HG03520 (cell line): Measurements from ENCODE around the gene MFN1.

Experiments used
- ATAC-seq: cut with Tn5 transposase; IDR thresholded peaks from one replicate; pipeline ENCODE4 v1.9.1; 2021; ENCODE audit warnings: mild to moderate bottlenecking, moderate library complexity; ENCODE audit not compliant: unreplicated experiment

Gene MFN1

GRCh38 chr3:179336345-179336929 lies 11.1 kb upstream of the MFN1 start:
- ATAC-seq = no peak

- ATAC-seq = peak; percentile 74
These were observed 960 bp downstream of the MFN1 start for GRCh38 chr3:179348325-179349013.

- no peak for ATAC-seq
These were observed 8.5 kb downstream of the MFN1 start for GRCh38 chr3:179355996-179356395.

GRCh38 chr3:179363332-179363731 lies 15.8 kb downstream of the MFN1 start:
- no peak for ATAC-seq

GRCh38 chr3:179369621-179370020 lies 22.1 kb downstream of the MFN1 start:
- no peak for ATAC-seq

GRCh38 chr3:179373938-179374337 lies 26.4 kb downstream of the MFN1 start:
- no peak for ATAC-seq

- ATAC-seq = no peak
These were observed 27.8 kb downstream of the MFN1 start for GRCh38 chr3:179375091-179375999.

GRCh38 chr3:179376474-179376873 lies 29.0 kb downstream of the MFN1 start:
- ATAC-seq = no peak

- no peak for ATAC-seq
These were observed 44.4 kb downstream of the MFN1 start for GRCh38 chr3:179391906-179392305.

- ATAC-seq = no peak
These were observed 51.2 kb downstream of the MFN1 start for GRCh38 chr3:179398574-179399231.

- ATAC-seq = no peak
These were observed 54.1 kb downstream of the MFN1 start for GRCh38 chr3:179401561-179401960.

- ATAC-seq = no peak
These were observed 55.5 kb downstream of the MFN1 start for GRCh38 chr3:179402963-179403362.

- ATAC-seq = no peak
These were observed 56.8 kb downstream of the MFN1 start for GRCh38 chr3:179404307-179404706.

GRCh38 chr3:179410331-179410730 lies 62.8 kb downstream of the MFN1 start:
- no peak for ATAC-seq

- no peak for ATAC-seq
These were observed 63.5 kb downstream of the MFN1 start for GRCh38 chr3:179410999-179411398.

- ATAC-seq = no peak
These were observed 67.3 kb downstream of the MFN1 start for GRCh38 chr3:179414804-179415203.

- no peak for ATAC-seq
These were observed 67.9 kb downstream of the MFN1 start for GRCh38 chr3:179415377-179415776.

- ATAC-seq = no peak
These were observed 69.2 kb downstream of the MFN1 start for GRCh38 chr3:179416681-179417080.

- no peak for ATAC-seq
These were observed 71.1 kb downstream of the MFN1 start for GRCh38 chr3:179418610-179419009.

GRCh38 chr3:179421500-179421899 lies 74.0 kb downstream of the MFN1 start:
- ATAC-seq = no peak

- ATAC-seq = no peak
These were observed 77.6 kb downstream of the MFN1 start for GRCh38 chr3:179425075-179425474.
